Stomach (tissue), 9 donors: Measurements from ENCODE around the gene MTHFD2. TPM values are rescaled to one million over a fixed set of nuclear protein-coding genes. Genes with fewer than 3 reads are reported as not detected.

Experiments
- DNase-seq, 2 donors: peaks; one replicate each; pipeline versions ENCODE4 v3.0.0 to v3.0.0-alpha.2; 2013 to 2019
- H3K27ac ChIP-seq, 5 donors: fragments of 200-600 bp in 4 of 5; sonication (generic) in 4 of 5; one replicate each; pipeline ENCODE4 v1.5.1; 2013 to 2019; ENCODE audit warnings: mild to moderate bottlenecking in 1 of 5, moderate library complexity in 1 of 5
- H3K27me3 ChIP-seq, 3 donors: fragments of 200-600 bp; sonication (generic); one replicate each; pipeline ENCODE4 v1.5.1; 2017 to 2019; ENCODE audit warnings: mixed run types in 1 of 3
- H3K36me3 ChIP-seq, 4 donors: fragments of 200-600 bp; sonication (generic); 1 replicate in 3 of 4; 2 replicates in 1 of 4; pipeline ENCODE4 v1.5.1; 2016 to 2019
- H3K4me1 ChIP-seq, 4 donors: fragments of 200-600 bp; sonication (generic); one replicate each; pipeline ENCODE4 v1.5.1; 2016 to 2019
- H3K4me3 ChIP-seq, 4 donors: fragments of 200-600 bp; sonication (generic) in 3 of 4; one replicate each; pipeline ENCODE4 v1.5.1; 2016 to 2019; ENCODE audit warnings: mild to moderate bottlenecking in 1 of 4
- H3K9me3 ChIP-seq, 4 donors: fragments of 200-600 bp; sonication (generic); one replicate each; pipeline ENCODE4 v1.5.1; 2016 to 2019
- EP300 ChIP-seq: sonication (generic); formaldehyde crosslinking; IDR thresholded peaks from one replicate; pipeline ENCODE4 v1.6.1; 2017; ENCODE audit warnings: antibody characterized with exemption
- POLR2A ChIP-seq, 4 donors: fragments of 450-650 bp; IDR thresholded peaks; one replicate each; pipeline ENCODE4 v1.6.1; 2016; ENCODE audit warnings: antibody characterized with exemption in 4 of 4, control low read depth in 2 of 4, mild to moderate bottlenecking in 1 of 4, moderate library complexity in 1 of 4
- POLR2AphosphoS5 ChIP-seq, 3 donors: sonication (generic); formaldehyde crosslinking; IDR thresholded peaks; one replicate each; pipeline ENCODE4 v1.6.1; 2016; ENCODE audit warnings: antibody characterized with exemption in 3 of 3
- WGBS, 5 donors: extraction: QIAGEN DNeasy Blood & Tissue Kit in 3 of 5; methylation state at CpG; one replicate each; pipeline versions ENCODE4 v1.1.5 to v1.1.7; 2013 to 2018; 5-methylcytosine and 5-hydroxymethylcytosine counted together
- intact Hi-C: fragments of 100-400 bp; cut with DNase I; formaldehyde crosslinking; loops from one replicate; pipeline ENCODE4 v1.15.1; 2023; ENCODE audit warnings: low total_unique reads
- polyA plus RNA-seq, 3 donors: library from polyadenylated mRNA; stranded (reverse); fragments of 200-250 nt; gene quantifications; one replicate each; pipeline ENCODE4 v1.2.3, GENCODE V29; 2013
- total RNA-seq, 5 donors: library from RNA; depleted of rRNA; stranded (reverse); fragments of >200 nt; gene quantifications; one replicate each; pipeline versions ENCODE4 v1.1.0 to v1.2.3, GENCODE V29; 2014 to 2016
- TF ChIP-seq, protein P1 (sequence below), 7 experiments: fragments of 450-650 bp in 4 of 7; fragments of 200-600 bp in 3 of 7; sonication (generic) in 3 of 7; IDR thresholded peaks; one replicate each; pipeline ENCODE4 v1.5.1; 2016 to 2019; ENCODE audit warnings: antibody characterized with exemption in 7 of 7, control low read depth in 2 of 7, mild to moderate bottlenecking in 1 of 7
- donor health status: healthy with polysubstance abuse.
- donor health status: Bipolar disorder and iron deficiency.
- donor health status: healthy.

Gene MTHFD2
- total and polyA plus RNA-seq, 8 donors: 4.3 to 54.1 (median 39.5) TPM

GRCh38 chr2:74259191-74259590 lies 60.8 kb downstream of the MTHFD2 start:
- TF ChIP-seq POLR2AphosphoS5 (IDR thresholded peaks at IDR 0.05) (no peak), POLR2A (IDR thresholded peaks at IDR 0.05) (no peak), EP300 (no peak)
- TF ChIP-seq, protein P1, sequence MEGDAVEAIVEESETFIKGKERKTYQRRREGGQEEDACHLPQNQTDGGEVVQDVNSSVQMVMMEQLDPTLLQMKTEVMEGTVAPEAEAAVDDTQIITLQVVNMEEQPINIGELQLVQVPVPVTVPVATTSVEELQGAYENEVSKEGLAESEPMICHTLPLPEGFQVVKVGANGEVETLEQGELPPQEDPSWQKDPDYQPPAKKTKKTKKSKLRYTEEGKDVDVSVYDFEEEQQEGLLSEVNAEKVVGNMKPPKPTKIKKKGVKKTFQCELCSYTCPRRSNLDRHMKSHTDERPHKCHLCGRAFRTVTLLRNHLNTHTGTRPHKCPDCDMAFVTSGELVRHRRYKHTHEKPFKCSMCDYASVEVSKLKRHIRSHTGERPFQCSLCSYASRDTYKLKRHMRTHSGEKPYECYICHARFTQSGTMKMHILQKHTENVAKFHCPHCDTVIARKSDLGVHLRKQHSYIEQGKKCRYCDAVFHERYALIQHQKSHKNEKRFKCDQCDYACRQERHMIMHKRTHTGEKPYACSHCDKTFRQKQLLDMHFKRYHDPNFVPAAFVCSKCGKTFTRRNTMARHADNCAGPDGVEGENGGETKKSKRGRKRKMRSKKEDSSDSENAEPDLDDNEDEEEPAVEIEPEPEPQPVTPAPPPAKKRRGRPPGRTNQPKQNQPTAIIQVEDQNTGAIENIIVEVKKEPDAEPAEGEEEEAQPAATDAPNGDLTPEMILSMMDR (IDR thresholded peaks at IDR 0.05): no peak
- no peak overlapping the region for H3K4me3 ChIP-seq
- intact Hi-C loops: no loop called here
- H3K9me3 ChIP-seq: no peaks in the 10 kb centered on the region
- no peak overlapping the region for H3K27ac ChIP-seq
- no peaks in the 10 kb centered on the region for H3K4me1 ChIP-seq
- WGBS, 5 donors: 89 to 100% (median 93%) methylated on average over 3 of the region's 3 CpGs
- H3K27me3 ChIP-seq: no peaks in the 10 kb centered on the region
- H3K36me3 ChIP-seq: peaks cover 0 to 12% (median 2%) of the 10 kb centered on the region in 4 donors
- DNase-seq: no peak

DNA sequence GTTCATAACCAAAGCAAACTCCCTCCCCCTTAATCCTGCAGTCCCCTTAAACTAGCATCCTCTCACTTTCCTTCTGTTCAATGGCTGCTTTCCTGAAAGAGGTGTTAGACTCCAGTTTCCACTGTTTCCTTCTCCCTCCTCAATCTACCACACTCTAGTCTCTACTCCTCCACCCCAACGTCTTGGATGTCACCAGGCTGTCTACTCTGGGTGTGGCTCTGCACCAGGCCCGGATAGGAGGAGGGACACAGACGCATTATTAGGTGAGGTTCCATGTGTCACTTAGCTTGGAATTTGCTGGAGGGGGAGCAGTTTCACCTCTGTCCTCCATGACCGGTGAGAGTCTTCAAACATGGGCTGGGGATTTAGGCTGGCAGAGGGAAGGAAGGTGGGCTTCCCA lies 61.3 kb downstream of the MTHFD2 start:
- no peaks in the 10 kb centered on the region for H3K9me3 ChIP-seq
- DNase-seq: no peak
- WGBS, 5 donors: 73 to 94% (median 85%) methylated on average over 4 of the region's 4 CpGs
- H3K36me3 ChIP-seq: peaks cover 0 to 12% (median 2%) of the 10 kb centered on the region in 4 donors
- no peak for TF ChIP-seq EP300
- TF ChIP-seq POLR2A (IDR thresholded peaks at IDR 0.05): no peak
- TF ChIP-seq, protein P1 (IDR thresholded peaks at IDR 0.05): no peak
- no peak for TF ChIP-seq POLR2AphosphoS5 (IDR thresholded peaks at IDR 0.05)
- H3K4me1 ChIP-seq: no peaks in the 10 kb centered on the region
- intact Hi-C loops: no loop called here
- no peak overlapping the region for H3K27ac ChIP-seq
- H3K4me3 ChIP-seq: no peak overlapping the region
- no peaks in the 10 kb centered on the region for H3K27me3 ChIP-seq

DNA sequence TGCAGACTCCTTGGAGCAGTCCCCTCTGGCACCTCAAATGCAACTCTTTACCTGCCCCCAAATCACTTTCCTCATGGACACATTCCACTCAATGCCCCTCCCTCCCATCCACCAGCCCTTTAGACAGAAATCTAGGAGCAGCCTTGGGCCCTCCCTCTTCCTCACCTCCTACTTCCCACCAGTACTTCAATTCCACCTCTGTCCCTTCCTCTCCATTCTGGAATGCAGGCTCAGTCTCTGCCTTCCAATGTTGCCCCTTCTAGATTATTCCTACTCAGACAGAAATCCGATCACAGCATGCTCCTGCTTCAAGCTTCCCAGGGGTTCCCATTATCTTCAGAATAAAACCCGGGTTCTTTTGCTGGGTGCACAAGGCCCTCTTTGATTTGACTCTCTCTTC lies 62.1 kb downstream of the MTHFD2 start:
- intact Hi-C loops: no loop called here

GRCh38 chr2:74261204-74261864 lies 62.9 kb downstream of the MTHFD2 start:
- no peaks in the 10 kb centered on the region for H3K9me3 ChIP-seq
- intact Hi-C loops: no loop called here
- DNase-seq: peak; percentile 37 to 77
- H3K4me1 ChIP-seq: no peaks in the 10 kb centered on the region
- 30 to 40% (median 37%) methylated on average over 6 of the region's 6 CpGs for WGBS, 5 donors
- no peaks in the 10 kb centered on the region for H3K27me3 ChIP-seq
- H3K4me3 ChIP-seq: no peak overlapping the region
- H3K36me3 ChIP-seq: peaks cover 0 to 12% (median 0%) of the 10 kb centered on the region in 4 donors
- no peak overlapping the region for H3K27ac ChIP-seq
- TF ChIP-seq, protein P1 (IDR thresholded peaks at IDR 0.05): peak in 5 of 7 experiments; percentile 9 to 25 (median 17)
- no peak for TF ChIP-seq POLR2A (IDR thresholded peaks at IDR 0.05)
- no peak for TF ChIP-seq POLR2AphosphoS5 (IDR thresholded peaks at IDR 0.05)
- TF ChIP-seq EP300: no peak

More for the DNA sequence above, 62.1 kb downstream of the MTHFD2 start:
- Histone ChIP-seq H3K27ac (no peak overlapping the region), H3K9me3 (no peaks in the 10 kb centered on the region), H3K4me3 (no peak overlapping the region), H3K36me3 (peaks cover 0 to 12% (median under 1%) of the 10 kb centered on the region in 4 donors), H3K4me1 (no peaks in the 10 kb centered on the region), H3K27me3 (no peaks in the 10 kb centered on the region)
- TF ChIP-seq, protein P1 (IDR thresholded peaks at IDR 0.05): no peak
- TF ChIP-seq POLR2AphosphoS5 (IDR thresholded peaks at IDR 0.05) (no peak), POLR2A (IDR thresholded peaks at IDR 0.05) (no peak), EP300 (no peak)
- no peak for DNase-seq
- 62 to 73% (median 64%) methylated on average over 2 of the region's 2 CpGs for WGBS, 5 donors
